ENCODE data around the gene EEPD1. TPM values are rescaled to one million over a fixed set of nuclear protein-coding genes. Genes with fewer than 3 reads are reported as not detected.

Gene EEPD1
- total RNA-seq, 2 donors from 2014 or later: 4.0 to 6.8 TPM

DNA sequence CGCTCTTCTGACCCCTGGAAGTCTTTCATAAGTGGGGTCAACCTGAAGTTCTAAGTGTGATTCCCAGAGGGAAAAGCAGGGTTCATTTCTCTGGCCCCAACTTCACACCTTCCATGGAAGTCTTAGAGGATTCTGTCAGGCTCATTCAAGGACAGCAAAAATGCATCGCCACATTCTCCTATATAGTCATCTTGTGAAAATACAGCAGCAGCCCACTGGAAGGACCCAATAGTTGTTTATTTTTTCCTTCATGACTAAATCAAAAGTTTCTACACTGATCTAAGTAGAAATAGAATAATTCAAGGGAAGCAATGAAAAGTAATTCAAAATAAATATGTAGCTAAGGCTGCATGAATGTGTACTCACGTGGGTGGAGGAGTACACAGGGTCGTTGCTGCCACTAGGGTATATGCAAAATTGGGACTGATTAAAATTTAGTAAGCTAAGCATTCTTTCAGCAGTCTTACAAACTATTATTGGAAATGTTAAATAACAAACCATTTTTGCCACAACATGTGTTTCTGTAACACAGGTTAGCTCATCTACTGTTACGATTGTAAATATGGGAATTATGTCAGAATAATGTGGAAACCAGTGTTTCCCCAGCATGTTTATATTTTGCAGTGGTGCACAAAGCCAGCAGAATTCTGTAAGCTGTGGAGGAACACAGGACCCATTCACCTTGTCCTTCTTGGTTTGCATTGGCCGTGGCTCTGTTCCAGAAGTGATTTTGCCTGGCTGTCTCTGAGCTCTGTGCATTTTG is 33.5 kb downstream of the EEPD1 start:
- Histone ChIP-seq H3K36me3 (no peaks in the 10 kb centered on the region), H3K27ac (no peak overlapping the region), H3K4me3 (no peak overlapping the region), H3K9me3 (no peaks in the 10 kb centered on the region), H3K27me3 (no peaks in the 10 kb centered on the region), H3K4me1 (peaks cover 0 to 22% of the 10 kb centered on the region in 2 donors)
- TF ChIP-seq, protein P1, sequence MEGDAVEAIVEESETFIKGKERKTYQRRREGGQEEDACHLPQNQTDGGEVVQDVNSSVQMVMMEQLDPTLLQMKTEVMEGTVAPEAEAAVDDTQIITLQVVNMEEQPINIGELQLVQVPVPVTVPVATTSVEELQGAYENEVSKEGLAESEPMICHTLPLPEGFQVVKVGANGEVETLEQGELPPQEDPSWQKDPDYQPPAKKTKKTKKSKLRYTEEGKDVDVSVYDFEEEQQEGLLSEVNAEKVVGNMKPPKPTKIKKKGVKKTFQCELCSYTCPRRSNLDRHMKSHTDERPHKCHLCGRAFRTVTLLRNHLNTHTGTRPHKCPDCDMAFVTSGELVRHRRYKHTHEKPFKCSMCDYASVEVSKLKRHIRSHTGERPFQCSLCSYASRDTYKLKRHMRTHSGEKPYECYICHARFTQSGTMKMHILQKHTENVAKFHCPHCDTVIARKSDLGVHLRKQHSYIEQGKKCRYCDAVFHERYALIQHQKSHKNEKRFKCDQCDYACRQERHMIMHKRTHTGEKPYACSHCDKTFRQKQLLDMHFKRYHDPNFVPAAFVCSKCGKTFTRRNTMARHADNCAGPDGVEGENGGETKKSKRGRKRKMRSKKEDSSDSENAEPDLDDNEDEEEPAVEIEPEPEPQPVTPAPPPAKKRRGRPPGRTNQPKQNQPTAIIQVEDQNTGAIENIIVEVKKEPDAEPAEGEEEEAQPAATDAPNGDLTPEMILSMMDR (IDR thresholded peaks at IDR 0.05): no peak
- no peak for DNase-seq (ENCODE audit: low spot score)

DNA sequence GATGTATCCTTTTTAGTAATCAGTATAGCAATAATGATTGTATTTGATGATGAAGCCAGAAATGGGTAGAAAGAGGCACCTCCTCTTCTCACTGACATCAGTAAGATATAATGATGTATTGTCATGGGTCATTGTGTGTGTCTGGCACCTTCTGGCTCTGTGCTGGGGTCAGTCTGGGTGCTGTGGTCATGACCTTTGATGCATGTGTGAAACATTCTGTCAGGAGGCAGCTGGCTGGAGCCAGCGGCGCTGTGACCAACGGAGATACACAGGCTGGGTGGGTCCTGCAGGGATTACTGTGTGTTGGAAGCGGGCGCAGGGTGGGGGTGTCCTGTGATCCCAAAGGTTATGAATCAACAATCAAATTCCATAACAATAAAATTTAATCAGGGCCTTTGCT is 35.2 kb downstream of the EEPD1 start:
- TF ChIP-seq, protein P1 (IDR thresholded peaks at IDR 0.05): no peak
- H3K27ac ChIP-seq: no peak overlapping the region

DNA sequence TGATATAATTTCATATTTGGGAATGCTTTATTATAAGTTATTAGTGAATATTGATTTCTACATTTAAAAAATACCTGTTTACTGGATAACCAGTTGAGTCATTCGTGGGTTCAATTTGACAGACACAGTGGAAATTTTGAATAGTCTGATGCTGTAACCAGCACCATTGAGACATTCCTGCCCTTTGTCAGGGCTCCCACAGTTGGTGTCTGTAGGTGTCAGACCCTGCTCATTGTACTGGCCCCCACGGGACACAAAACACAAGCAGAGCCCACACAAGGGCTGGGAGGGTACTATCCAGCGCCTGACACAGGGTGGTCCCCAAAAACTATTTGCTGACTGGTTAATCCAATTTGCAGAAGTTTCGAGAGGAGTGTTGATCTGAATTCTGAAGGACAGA is 35.9 kb downstream of the EEPD1 start:
- H3K27me3 ChIP-seq: no peaks in the 10 kb centered on the region
- no peak overlapping the region for H3K4me3 ChIP-seq
- no peak for DNase-seq (ENCODE audit: low spot score)
- no peak overlapping the region for H3K27ac ChIP-seq
- peaks cover 0 to 13% of the 10 kb centered on the region in 2 donors for H3K4me1 ChIP-seq
- no peaks in the 10 kb centered on the region for H3K36me3 ChIP-seq
- TF ChIP-seq, protein P1 (IDR thresholded peaks at IDR 0.05): no peak
- H3K9me3 ChIP-seq: no peaks in the 10 kb centered on the region

More for the DNA sequence above, 35.2 kb downstream of the EEPD1 start:
- Histone ChIP-seq H3K4me3 (no peak overlapping the region), H3K9me3 (no peaks in the 10 kb centered on the region), H3K27me3 (no peaks in the 10 kb centered on the region), H3K36me3 (no peaks in the 10 kb centered on the region), H3K4me1 (peaks cover 0 to 13% of the 10 kb centered on the region in 2 donors)
- no peak for DNase-seq (ENCODE audit: low spot score)

DNA sequence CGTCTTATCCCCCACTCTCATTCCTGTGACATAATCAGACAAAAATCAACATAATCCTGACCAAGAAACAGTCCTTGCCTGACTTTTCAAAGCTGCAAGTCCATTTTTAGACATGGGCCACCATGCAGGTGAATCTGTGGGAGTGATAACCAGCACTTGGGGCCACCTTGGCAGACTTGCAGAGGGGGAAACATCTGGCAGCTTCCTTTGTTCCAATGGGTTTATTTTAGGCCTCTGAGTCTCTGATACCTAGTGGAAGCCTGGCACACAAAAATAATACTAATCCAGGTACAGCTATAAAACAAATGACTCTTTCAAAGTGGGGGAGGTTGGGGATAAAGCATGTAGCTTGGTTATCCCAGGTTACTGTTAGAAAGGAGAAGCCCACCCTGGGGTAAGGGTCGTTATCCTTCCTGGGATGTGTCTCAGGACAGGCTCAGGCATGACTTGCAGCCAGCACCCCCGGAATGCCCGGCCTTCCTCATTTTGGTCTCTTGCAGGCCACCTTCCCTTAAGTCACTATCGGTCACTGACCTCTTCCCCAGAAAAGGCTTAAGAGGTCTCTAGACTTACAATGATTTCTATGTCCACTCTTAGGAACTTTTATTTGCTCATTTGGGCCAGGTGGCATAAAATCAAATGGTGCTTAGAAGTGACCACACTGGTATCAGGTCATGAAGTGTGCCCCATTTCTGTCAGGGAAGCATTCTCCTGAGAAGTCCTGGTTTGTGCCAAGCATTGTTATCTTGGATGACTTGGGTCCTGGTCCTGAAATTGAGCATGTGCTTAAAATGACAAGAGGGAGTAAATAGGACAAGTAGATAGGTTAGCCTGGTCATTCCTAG is 37.6 kb downstream of the EEPD1 start:
- no peak for DNase-seq (ENCODE audit: low spot score)
- Histone ChIP-seq H3K9me3 (no peaks in the 10 kb centered on the region), H3K27ac (no peak overlapping the region), H3K4me1 (peaks cover 0 to 13% of the 10 kb centered on the region in 2 donors), H3K4me3 (no peak overlapping the region), H3K27me3 (no peaks in the 10 kb centered on the region), H3K36me3 (no peaks in the 10 kb centered on the region)
- TF ChIP-seq, protein P1 (IDR thresholded peaks at IDR 0.05): no peak

DNA sequence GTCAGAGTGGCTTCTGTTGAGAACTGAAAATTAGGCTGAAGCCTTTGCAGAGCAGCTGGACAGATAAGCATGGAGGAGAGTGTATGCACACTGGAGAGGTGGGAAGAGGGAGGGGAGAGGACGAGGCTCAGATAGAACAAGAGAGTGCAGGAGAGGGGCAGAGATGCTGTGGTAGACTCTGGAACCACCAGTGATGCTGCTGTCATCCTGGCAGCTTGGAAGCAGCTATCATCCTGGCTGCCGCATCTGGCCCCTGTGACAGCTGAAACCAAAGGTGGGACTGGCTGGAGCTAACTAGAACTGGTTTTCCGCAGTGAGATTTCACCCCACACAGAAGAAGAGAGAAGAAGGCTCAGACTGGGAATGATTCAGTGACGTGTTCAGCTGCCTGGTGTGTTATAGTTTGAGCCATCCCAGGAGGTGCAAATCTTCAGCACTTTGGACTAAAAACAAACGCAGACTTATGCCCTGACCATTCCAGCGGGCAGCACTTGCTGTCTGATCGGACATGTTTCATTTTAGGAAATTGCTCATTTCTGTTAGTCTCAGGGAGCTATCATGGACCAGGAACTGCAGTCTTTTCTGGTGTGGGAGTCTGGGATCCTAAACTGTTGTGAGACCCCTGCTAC is 38.4 kb downstream of the EEPD1 start:
- TF ChIP-seq, protein P1 (IDR thresholded peaks at IDR 0.05): no peak
- Histone ChIP-seq H3K9me3 (no peaks in the 10 kb centered on the region), H3K4me3 (no peak overlapping the region), H3K27ac (no peak overlapping the region), H3K27me3 (no peaks in the 10 kb centered on the region), H3K4me1 (peaks cover 0 to 13% of the 10 kb centered on the region in 2 donors), H3K36me3 (no peaks in the 10 kb centered on the region)
- DNase-seq (ENCODE audit: low spot score): no peak

All from right atrium auricular region (tissue), 2 donors.